SK-N-SH (cell line): ENCODE data around the gene CCNJL. TPM values are rescaled to one million over a fixed set of nuclear protein-coding genes. Genes with fewer than 3 reads are reported as not detected.

Experiments used
- CTCF ChIA-PET: fragments of 300-600, 350-600 bp; formaldehyde crosslinking; extraction: SDS; loops from one replicate; lab custom pipeline; 2021; lab: Yijun Ruan, JAX
- POLR2A ChIA-PET: fragments of 350-600 bp; sonication (Branson Sonifier 250); formaldehyde crosslinking; extraction: SDS; loops from one replicate; lab custom pipeline; 2020; ENCODE audit warnings: antibody characterized with exemption, inconsistent platforms; lab: Yijun Ruan, JAX
- DNase-seq: peaks from one replicate; pipeline ENCODE4 v3.0.0; 2012
- H2AFZ ChIP-seq: fragments of 200-600 bp; sonication (generic); 2 replicates; pipeline ENCODE4 v1.8.1; 2016; ENCODE audit warnings: antibody characterized with exemption, mild to moderate bottlenecking, low read depth
- H3F3A ChIP-seq: fragments of 200-600 bp; sonication (generic); replicated peaks from 2 replicates; pipeline ENCODE3; 2016; ENCODE audit warnings: antibody characterized with exemption, mild to moderate bottlenecking; ENCODE audit not compliant: insufficient read depth
- H3K27ac ChIP-seq, 2 experiments: fragments of 200-500 bp in 1 of 2; fragments of 200-600 bp in 1 of 2; sonication (Bioruptor generic) in 1 of 2; sonication (generic), shearing (Covaris generic) in 1 of 2; 2 replicates each; pipeline versions ENCODE4 v1.5.1 to v1.6.1; 2014 to 2016; ENCODE audit warnings: low read depth in 2 of 2, inconsistent platforms in 1 of 2, low read length in 1 of 2, mild to moderate bottlenecking in 1 of 2, mixed read lengths in 1 of 2
- H3K27me3 ChIP-seq: fragments of 200-600 bp; sonication (generic), shearing (Covaris generic); 2 replicates; pipeline ENCODE4 v1.6.1; 2016; ENCODE audit warnings: mixed run types; ENCODE audit not compliant: insufficient read depth
- H3K36me3 ChIP-seq, 2 experiments: fragments of 200-500 bp in 1 of 2; fragments of 200-600 bp in 1 of 2; sonication (Bioruptor generic) in 1 of 2; sonication (generic) in 1 of 2; replicated peaks in 1 of 2; 2 replicates each; pipeline versions ENCODE3 to v1.5.1; 2014 to 2016; ENCODE audit warnings: low read length in 1 of 2, mild to moderate bottlenecking in 1 of 2; ENCODE audit not compliant: insufficient read depth in 2 of 2, control insufficient read depth in 1 of 2
- H3K4me1 ChIP-seq, 2 experiments: fragments of 200-500 bp in 1 of 2; fragments of 200-600 bp in 1 of 2; sonication (Bioruptor generic) in 1 of 2; sonication (generic), shearing (Covaris generic) in 1 of 2; 2 replicates each; pipeline versions ENCODE4 v1.5.1 to v1.6.1; 2014 to 2016; ENCODE audit warnings: low read depth in 1 of 2, low read length in 1 of 2, mixed run types in 1 of 2; ENCODE audit not compliant: insufficient read depth in 2 of 2, control insufficient read depth in 1 of 2
- H3K4me2 ChIP-seq: fragments of 200-600 bp; sonication (generic), shearing (Covaris generic); 2 replicates; pipeline ENCODE4 v1.6.1; 2017; ENCODE audit warnings: mixed run types
- H3K4me3 ChIP-seq, 2 experiments: fragments of 200-500 bp in 1 of 2; fragments of 200-600 bp in 1 of 2; sonication (Bioruptor generic) in 1 of 2; sonication (generic), shearing (Covaris generic) in 1 of 2; 2 replicates each; pipeline versions ENCODE4 v1.5.1 to v1.8.1; 2014 to 2016; ENCODE audit warnings: low read depth in 2 of 2, inconsistent platforms in 1 of 2, low read length in 1 of 2, mild to moderate bottlenecking in 1 of 2, mixed read lengths in 1 of 2, moderate library complexity in 1 of 2
- H3K79me2 ChIP-seq: fragments of 200-600 bp; sonication (generic); 2 replicates; pipeline ENCODE4 v1.8.1; 2017; ENCODE audit warnings: mild to moderate bottlenecking; ENCODE audit not compliant: insufficient read depth
- H3K9ac ChIP-seq: fragments of 200-600 bp; sonication (generic); 2 replicates; pipeline ENCODE4 v1.6.1; 2017; ENCODE audit warnings: mixed run types
- H3K9me2 ChIP-seq: fragments of 200-600 bp; sonication (generic); 2 replicates; pipeline ENCODE4 v1.6.1; 2017; ENCODE audit warnings: mixed run types
- H3K9me3 ChIP-seq: fragments of 200-600 bp; sonication (generic); 2 replicates; pipeline ENCODE4 v1.6.1; 2017; ENCODE audit warnings: mixed run types, mild to moderate bottlenecking, moderate library complexity
- H4K20me1 ChIP-seq: fragments of 200-600 bp; sonication (generic); 2 replicates; pipeline ENCODE4 v1.6.1; 2017; ENCODE audit warnings: mild to moderate bottlenecking, mixed run types; ENCODE audit not compliant: insufficient read depth
- CHD2 ChIP-seq: fragments of 150-350 bp; IDR thresholded peaks from 2 replicates; pipeline ENCODE4 v1.6.1; 2018; ENCODE audit warnings: low read length; ENCODE audit not compliant: partially characterized antibody
- ELF1 ChIP-seq: IDR thresholded peaks from 2 replicates; pipeline ENCODE4 v1.4.0; 2012
- EZH2phosphoT487 ChIP-seq: fragments of 200-600 bp; sonication (generic); IDR thresholded peaks from 2 replicates; pipeline ENCODE4 v1.6.1; 2017; ENCODE audit warnings: low read depth, mixed run types, mild to moderate bottlenecking, antibody characterized with exemption, moderate library complexity, borderline replicate concordance
- FOSL2 ChIP-seq: IDR thresholded peaks from 2 replicates; pipeline ENCODE4 v1.4.0; 2012; ENCODE audit warnings: low read depth, mild to moderate bottlenecking, moderate library complexity, borderline replicate concordance
- FOXJ3 ChIP-seq: sonication (generic); formaldehyde crosslinking; IDR thresholded peaks from 2 replicates; pipeline ENCODE4 v1.5.1; 2020; ENCODE audit warnings: mild to moderate bottlenecking, missing genetic modification reagents
- FOXM1 ChIP-seq: IDR thresholded peaks from 2 replicates; pipeline ENCODE4 v1.4.0; 2012; ENCODE audit warnings: low read depth, mild to moderate bottlenecking
- GABPA ChIP-seq: IDR thresholded peaks from 2 replicates; pipeline ENCODE4 v1.4.0; 2012; ENCODE audit warnings: low read depth, mild to moderate bottlenecking
- MEF2A ChIP-seq: IDR thresholded peaks from 2 replicates; pipeline ENCODE4 v1.4.0; 2012; ENCODE audit warnings: low read depth, borderline replicate concordance
- MXI1 ChIP-seq: IDR thresholded peaks from 2 replicates; pipeline ENCODE4 v1.6.1; 2012; ENCODE audit warnings: mild to moderate bottlenecking, low read depth, low read length, improper control_type of control experiment
- NFIC ChIP-seq: IDR thresholded peaks from 2 replicates; pipeline ENCODE4 v1.4.0; 2012; ENCODE audit warnings: borderline replicate concordance
- NRF1 ChIP-seq: IDR thresholded peaks from 2 replicates; pipeline ENCODE4 v1.6.1; 2012; ENCODE audit warnings: low read depth, mild to moderate bottlenecking, low read length
- RAD21 ChIP-seq: IDR thresholded peaks from 2 replicates; pipeline ENCODE4 v1.6.1; 2012; ENCODE audit warnings: mild to moderate bottlenecking, low read length
- SIN3A ChIP-seq: IDR thresholded peaks from 2 replicates; pipeline ENCODE4 v1.6.1; 2012; ENCODE audit warnings: low read depth, mild to moderate bottlenecking, low read length, moderate library complexity, borderline replicate concordance
- SMC3 ChIP-seq: IDR thresholded peaks from 2 replicates; pipeline ENCODE4 v1.6.1; 2012; ENCODE audit warnings: low read depth, low read length, improper control_type of control experiment
- TAF1 ChIP-seq: IDR thresholded peaks from 2 replicates; pipeline ENCODE4 v1.6.1; 2012; ENCODE audit warnings: low read depth, mild to moderate bottlenecking, low read length, moderate library complexity, borderline replicate concordance
- TCF12 ChIP-seq: IDR thresholded peaks from 2 replicates; pipeline ENCODE4 v1.4.0; 2012
- TEAD4 ChIP-seq: IDR thresholded peaks from 2 replicates; pipeline ENCODE4 v1.4.0; 2012; ENCODE audit warnings: mild to moderate bottlenecking, borderline replicate concordance; ENCODE audit not compliant: insufficient read depth
- USF1 ChIP-seq: IDR thresholded peaks from 2 replicates; pipeline ENCODE4 v1.4.0; 2012; ENCODE audit warnings: low read depth, borderline replicate concordance
- YY1 ChIP-seq: IDR thresholded peaks from 2 replicates; pipeline ENCODE4 v1.4.0; 2012; ENCODE audit warnings: low read depth, mild to moderate bottlenecking
- ZBTB33 ChIP-seq: IDR thresholded peaks from 2 replicates; pipeline ENCODE4 v1.4.0; 2012; ENCODE audit warnings: low read depth, borderline replicate concordance
- WGBS: methylation state at CpG from one replicate; pipeline ENCODE4 v1.1.6; 2017; ENCODE audit warnings: low lambda C conversion rate; 5-methylcytosine and 5-hydroxymethylcytosine counted together
- polyA plus RNA-seq, 3 experiments: library from polyadenylated mRNA; depleted of rRNA; stranded (reverse); fragments of >200 nt; gene quantifications; 2 replicates each; pipeline ENCODE4 v1.2.3, GENCODE V29; 2012
- TF ChIP-seq, protein P1 (sequence below): IDR thresholded peaks from 2 replicates; pipeline ENCODE4; 2012
- TF ChIP-seq, protein P2 (sequence below): IDR thresholded peaks from 2 replicates; pipeline ENCODE4 v1.4.0; 2012; ENCODE audit warnings: low read depth

The CCNJL gene
- polyA plus RNA-seq, 1 of the 3 experiments (the other 2 are of a cell fraction) = 7.1 TPM

DNA sequence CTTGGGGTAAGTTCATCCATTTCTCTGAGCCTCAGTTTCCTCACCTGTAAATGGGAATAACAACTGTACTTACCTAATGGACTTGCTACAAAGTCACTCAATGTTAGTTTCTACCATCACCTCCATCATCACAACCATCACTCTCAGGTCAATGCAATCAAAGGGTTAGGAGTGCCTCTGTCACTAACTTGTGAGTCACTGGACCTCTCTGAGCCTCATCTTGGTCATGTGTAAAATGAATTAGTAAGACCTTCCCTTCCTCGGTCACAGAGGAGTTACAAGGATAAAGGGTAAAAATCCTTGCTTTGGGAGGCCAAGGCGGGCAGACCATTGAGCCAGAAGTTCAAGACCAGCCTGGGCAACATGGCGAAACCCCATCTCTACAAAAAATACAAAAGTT is 70.2 kb downstream of the CCNJL start:
- Histone ChIP-seq H3K79me2 (no peaks in the 10 kb centered on the region), H3F3A (no peaks in the 10 kb centered on the region), H3K36me3 (no peaks in the 10 kb centered on the region), H4K20me1 (no peaks in the 10 kb centered on the region), H3K4me2 (no peak overlapping the region), H2AFZ (no peak overlapping the region), H3K4me1 (peaks cover 0 to 13% of the 10 kb centered on the region in 2 experiments; a peak in 1 of 4 replicates), H3K9me3 (no peaks in the 10 kb centered on the region), H3K27ac (no peak overlapping the region)
- no peak for DNase-seq
- TF ChIP-seq SIN3A (no peak), GABPA (no peak), NRF1 (no peak), FOXJ3 (CRISPR knock-in tag) (no peak), FOXM1 (no peak), FOSL2 (no peak), MEF2A (no peak)
- TF ChIP-seq, protein P1, sequence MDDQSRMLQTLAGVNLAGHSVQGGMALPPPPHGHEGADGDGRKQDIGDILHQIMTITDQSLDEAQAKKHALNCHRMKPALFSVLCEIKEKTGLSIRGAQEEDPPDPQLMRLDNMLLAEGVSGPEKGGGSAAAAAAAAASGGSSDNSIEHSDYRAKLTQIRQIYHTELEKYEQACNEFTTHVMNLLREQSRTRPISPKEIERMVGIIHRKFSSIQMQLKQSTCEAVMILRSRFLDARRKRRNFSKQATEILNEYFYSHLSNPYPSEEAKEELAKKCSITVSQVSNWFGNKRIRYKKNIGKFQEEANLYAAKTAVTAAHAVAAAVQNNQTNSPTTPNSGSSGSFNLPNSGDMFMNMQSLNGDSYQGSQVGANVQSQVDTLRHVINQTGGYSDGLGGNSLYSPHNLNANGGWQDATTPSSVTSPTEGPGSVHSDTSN = no peak
- TF ChIP-seq, all 33 proteins: peak for 0
- Histone ChIP-seq H3K9me2 (no peaks in the 10 kb centered on the region), H3K4me3 (no peak overlapping the region), H3K9ac (no peak overlapping the region), H3K27me3 (no peaks in the 10 kb centered on the region)
- 79% methylated on average over 3 of the region's 3 CpGs for WGBS
- ChIA-PET POLR2A (no interaction called here), CTCF (interaction anchor here (0.6 to 9.3 kb wide), 14 partner anchors 8 to 220 kb away, joined by 3 to 78 read pairs (median 4); partner anchors contain the start of gene CCNJL)

- WGBS = 21% methylated on average over 3 of the region's 3 CpGs
- no peak overlapping the region for H3K4me3 ChIP-seq
- peaks cover 0 to 2% of the 10 kb centered on the region in 2 experiments; a peak in 1 of 4 replicates for H3K4me1 ChIP-seq
- H4K20me1 ChIP-seq = no peaks in the 10 kb centered on the region
- no peaks in the 10 kb centered on the region for H3F3A ChIP-seq
- POLR2A ChIA-PET = interaction anchor here (1.3 kb wide), 1 partner anchor 8 kb away, joined by 3 read pairs; no protein-coding TSS in a partner anchor
- CTCF ChIA-PET = interaction anchor here (1.1 to 9.3 kb wide), 5 partner anchors 8 to 218 kb away, joined by 3 to 78 read pairs (median 3); no protein-coding TSS in a partner anchor
- no peak overlapping the region for H2AFZ ChIP-seq
- TF ChIP-seq NFIC = no peak
- TF ChIP-seq MEF2A = no peak
- TF ChIP-seq ZBTB33 = no peak
- no peak for TF ChIP-seq SMC3
- TF ChIP-seq FOSL2 = no peak
- TF ChIP-seq USF1 = no peak
- no peak for TF ChIP-seq YY1
- no peak for TF ChIP-seq MXI1
- no peak for TF ChIP-seq EZH2phosphoT487
- TF ChIP-seq ELF1 = no peak
- no peak for TF ChIP-seq CHD2
- no peak for TF ChIP-seq TAF1
- no peak for TF ChIP-seq TEAD4
- TF ChIP-seq RAD21 = no peak
- TF ChIP-seq TCF12 = no peak
- TF ChIP-seq, protein P2, sequence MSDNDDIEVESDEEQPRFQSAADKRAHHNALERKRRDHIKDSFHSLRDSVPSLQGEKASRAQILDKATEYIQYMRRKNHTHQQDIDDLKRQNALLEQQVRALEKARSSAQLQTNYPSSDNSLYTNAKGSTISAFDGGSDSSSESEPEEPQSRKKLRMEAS = no peak
- no peaks in the 10 kb centered on the region for H3K9me3 ChIP-seq
- H3K9ac ChIP-seq = no peak overlapping the region
- no peak for DNase-seq
- H3K4me2 ChIP-seq = no peak overlapping the region
- H3K9me2 ChIP-seq = no peaks in the 10 kb centered on the region
- no peaks in the 10 kb centered on the region for H3K27me3 ChIP-seq
- H3K79me2 ChIP-seq = no peaks in the 10 kb centered on the region
- H3K36me3 ChIP-seq = no peaks in the 10 kb centered on the region
- no peak overlapping the region for H3K27ac ChIP-seq
These were observed 72.0 kb downstream of the CCNJL start for GRCh38 chr5:160240350-160240749.
